ENCODE results near the gene UTS2. TPM values are rescaled to one million over a fixed set of nuclear protein-coding genes. Genes with fewer than 3 reads are reported as not detected.

The UTS2 gene
- total and polyA plus RNA-seq, 2 of the 13 experiments (the other 11 are each of a cell fraction or from before 2014, with no cell fraction given) = not detected

- Histone ChIP-seq H3K27me3 (ENCODE audit: control insufficient read depth in 1 of 2, insufficient read depth in 2 of 2, low read length in 2 of 2) (no peaks in the 10 kb centered on the region), H2AFZ (ENCODE audit: low read length) (no peak overlapping the region), H3K79me2 (ENCODE audit: insufficient read depth, low read length) (no peaks in the 10 kb centered on the region), H3K36me3 (replicated peaks in 1 of 2; ENCODE audit: control insufficient read depth in 1 of 2, insufficient read depth in 2 of 2, low read length in 2 of 2) (peaks cover 4 to 15% of the 10 kb centered on the region in 2 experiments; a peak in 4 of 5 replicates), H3K27ac (ENCODE audit: extremely low read length, insufficient read depth, low read length) (no peak overlapping the region), H3K9me3 (ENCODE audit: low read length) (peaks cover 4% of the 10 kb centered on the region; the same call in 1 of the 2 replicates), H4K20me1 (ENCODE audit: insufficient read depth, low read length) (no peaks in the 10 kb centered on the region), H3K9ac (ENCODE audit: insufficient read depth, low read depth, low read length) (no peak overlapping the region), H3K4me3 (replicated peaks in 1 of 3; ENCODE audit: insufficient read depth in 1 of 3, low read depth in 2 of 3, low read length in 3 of 3) (no peak overlapping the region), H3K4me1 (ENCODE audit: insufficient read depth, low read length) (no peaks in the 10 kb centered on the region), H3K4me2 (ENCODE audit: low read depth, low read length) (no peak overlapping the region)
- intact Hi-C loops (cut with micrococcal nuclease; ENCODE audit: unreplicated experiment) = no loop called here
- WGBS (ENCODE audit: low lambda C conversion rate) = 25% methylated on average over 1 of the region's 1 CpG
- TF ChIP-seq ZNF280D (CRISPR knock-in tag; IDR thresholded peaks at IDR 0.05) (no peak), STAG1 (CRISPR knock-in tag; IDR thresholded peaks at IDR 0.05) (peak; percentile 51), MYNN (CRISPR knock-in tag; IDR thresholded peaks at IDR 0.05; ENCODE audit: low read depth) (no peak), CTCF (CRISPR knock-in tag; IDR thresholded peaks at IDR 0.05) (peak; percentile 47), NR1H2 (CRISPR knock-in tag; IDR thresholded peaks at IDR 0.05; ENCODE audit: borderline replicate concordance, low read depth) (no peak), ZNF143 (CRISPR knock-in tag; IDR thresholded peaks at IDR 0.05) (no peak), ZNF280B (CRISPR knock-in tag; IDR thresholded peaks at IDR 0.05; ENCODE audit: borderline replicate concordance) (no peak), NFE2L2 (IDR thresholded peaks at IDR 0.05; ENCODE audit: low read length) (no peak), SMC3 (IDR thresholded peaks at IDR 0.05; ENCODE audit: low read length) (peak; percentile 21; the same call in 1 of the 2 replicates), RORA (CRISPR knock-in tag; IDR thresholded peaks at IDR 0.05) (no peak)
- peak; percentile 23 for FAIRE-seq
- no TSS peak for BruUV-seq (replicated peaks)
- peak; percentile 36; the same call in 1 of the 3 replicates for ATAC-seq
- ChIA-PET CTCF (ENCODE audit: low intra/inter-chr PET ratio, low total read pairs) (interaction anchor here (1.4 kb wide), 1 partner anchor 95 kb away, joined by 7 read pairs; no protein-coding TSS in a partner anchor), POLR2A (no interaction called here)
- in situ Hi-C loops (cut with HindIII; ENCODE audit: extremely low pct_ligation_motif_present, low pct_unique_long_range_greater_than_20kb) = loop anchor here (5.0 kb wide), 1 partner anchor 94 kb away; no protein-coding TSS in a partner anchor
- DNase-seq (ENCODE audit: low spot score) = peak; percentile 30
These were observed 44.5 kb downstream of the UTS2 start for GRCh38 chr1:7808253-7808844.

Data from HepG2 (cell line).